Testis (tissue), 3 donors: ENCODE measurements around the gene CFAP57. TPM values are rescaled to one million over a fixed set of nuclear protein-coding genes. Genes with fewer than 3 reads are reported as not detected.

Experiments used
- DNase-seq: peaks from one replicate; pipeline ENCODE4 v3.0.0-alpha.2; 2019
- H3K27ac ChIP-seq, 2 donors: fragments of 200-600 bp; sonication (generic); one replicate each; pipeline ENCODE4 v1.5.1; 2019
- H3K27me3 ChIP-seq: fragments of 200-600 bp; sonication (generic); one replicate; pipeline ENCODE4 v1.5.1; 2019
- H3K36me3 ChIP-seq: fragments of 200-600 bp; sonication (generic); one replicate; pipeline ENCODE4 v1.5.1; 2017; ENCODE audit warnings: low read depth; ENCODE audit errors: missing control alignments
- H3K4me1 ChIP-seq: fragments of 200-600 bp; sonication (generic); one replicate; pipeline ENCODE4 v1.5.1; 2019
- H3K4me3 ChIP-seq, 2 donors: fragments of 200-600 bp; sonication (generic); one replicate each; pipeline ENCODE4 v1.5.1; 2017 to 2019
- H3K9me3 ChIP-seq: fragments of 200-600 bp; sonication (generic); one replicate; pipeline ENCODE4 v1.5.1; 2017
- POLR2A ChIP-seq: fragments of 450-650 bp; IDR thresholded peaks from one replicate; pipeline ENCODE4 v1.6.1; 2017; ENCODE audit warnings: antibody characterized with exemption, mild to moderate bottlenecking, moderate library complexity
- WGBS, 2 donors: methylation state at CpG; one replicate each; pipeline ENCODE4 v1.1.5; 2018; 5-methylcytosine and 5-hydroxymethylcytosine counted together
- intact Hi-C: fragments of 100-400 bp; cut with DNase I; formaldehyde crosslinking; loops from one replicate; pipeline ENCODE4 v1.15.1; 2023; ENCODE audit warnings: low total_unique reads
- polyA plus RNA-seq: library from polyadenylated mRNA; stranded (reverse); fragments of 350-450 nt; fragmentation: Illumina TruSeq; extraction: RNeasy Lipid Tissue Mini Kit (QIAGEN cat#74804); gene quantifications from one replicate; pipeline ENCODE4 v1.2.3, GENCODE V29; 2014; ENCODE audit warnings: low read depth, low replicate concordance; ENCODE audit not compliant: insufficient read depth
- total RNA-seq, 2 donors: library from RNA; depleted of rRNA; stranded (reverse); fragments of >200 nt; gene quantifications; one replicate each; pipeline ENCODE4 v1.2.3, GENCODE V29; 2016
- TF ChIP-seq, protein P1 (sequence below), 3 experiments: fragments of 450-650 bp in 2 of 3; fragments of 200-600 bp in 1 of 3; sonication (generic) in 1 of 3; IDR thresholded peaks; one replicate each; pipeline ENCODE4 v1.5.1; 2016 to 2019; ENCODE audit warnings: antibody characterized with exemption in 3 of 3, mild to moderate bottlenecking in 2 of 3, moderate library complexity in 1 of 3

Gene CFAP57
- total and polyA plus RNA-seq, 3 donors from 2014 or later, result 16.6 to 38.7 (median 22.9) TPM

- intact Hi-C loops, result no loop called here
- whole genome bisulfite sequencing, 2 donors, result 81 to 84% methylated on average over 6 of the region's 6 CpGs
- no peak overlapping the region for H3K4me3 ChIP-seq
- TF ChIP-seq, protein P1, sequence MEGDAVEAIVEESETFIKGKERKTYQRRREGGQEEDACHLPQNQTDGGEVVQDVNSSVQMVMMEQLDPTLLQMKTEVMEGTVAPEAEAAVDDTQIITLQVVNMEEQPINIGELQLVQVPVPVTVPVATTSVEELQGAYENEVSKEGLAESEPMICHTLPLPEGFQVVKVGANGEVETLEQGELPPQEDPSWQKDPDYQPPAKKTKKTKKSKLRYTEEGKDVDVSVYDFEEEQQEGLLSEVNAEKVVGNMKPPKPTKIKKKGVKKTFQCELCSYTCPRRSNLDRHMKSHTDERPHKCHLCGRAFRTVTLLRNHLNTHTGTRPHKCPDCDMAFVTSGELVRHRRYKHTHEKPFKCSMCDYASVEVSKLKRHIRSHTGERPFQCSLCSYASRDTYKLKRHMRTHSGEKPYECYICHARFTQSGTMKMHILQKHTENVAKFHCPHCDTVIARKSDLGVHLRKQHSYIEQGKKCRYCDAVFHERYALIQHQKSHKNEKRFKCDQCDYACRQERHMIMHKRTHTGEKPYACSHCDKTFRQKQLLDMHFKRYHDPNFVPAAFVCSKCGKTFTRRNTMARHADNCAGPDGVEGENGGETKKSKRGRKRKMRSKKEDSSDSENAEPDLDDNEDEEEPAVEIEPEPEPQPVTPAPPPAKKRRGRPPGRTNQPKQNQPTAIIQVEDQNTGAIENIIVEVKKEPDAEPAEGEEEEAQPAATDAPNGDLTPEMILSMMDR (IDR thresholded peaks at IDR 0.05), result no peak
- no peak for TF ChIP-seq POLR2A
- no peaks in the 10 kb centered on the region for H3K9me3 ChIP-seq
- no peaks in the 10 kb centered on the region for H3K27me3 ChIP-seq
- DNase-seq, result no peak
- no peaks in the 10 kb centered on the region for H3K36me3 ChIP-seq
- no peaks in the 10 kb centered on the region for H3K4me1 ChIP-seq
- no peak overlapping the region for H3K27ac ChIP-seq
Observed at GRCh38 chr1:43247256-43247921, 75.3 kb downstream of the CFAP57 start.

- DNase-seq, result no peak
- intact Hi-C loops, result no loop called here
- Histone ChIP-seq H3K4me3 (no peak overlapping the region), H3K4me1 (no peaks in the 10 kb centered on the region), H3K27ac (no peak overlapping the region), H3K27me3 (no peaks in the 10 kb centered on the region), H3K36me3 (no peaks in the 10 kb centered on the region), H3K9me3 (no peaks in the 10 kb centered on the region)
- TF ChIP-seq POLR2A, result no peak
- TF ChIP-seq, protein P1 (IDR thresholded peaks at IDR 0.05), result no peak
- WGBS, 2 donors, result 85 to 86% methylated on average over 3 of the region's 3 CpGs
Observed at GRCh38 chr1:43250351-43250761, 78.2 kb downstream of the CFAP57 start.

GRCh38 chr1:43251024-43251423 lies 78.9 kb downstream of the CFAP57 start:
- intact Hi-C loops, result no loop called here
- no peak for DNase-seq
- Histone ChIP-seq H3K4me1 (no peaks in the 10 kb centered on the region), H3K27me3 (no peaks in the 10 kb centered on the region), H3K27ac (no peak overlapping the region), H3K36me3 (no peaks in the 10 kb centered on the region), H3K9me3 (no peaks in the 10 kb centered on the region), H3K4me3 (no peak overlapping the region)
- TF ChIP-seq, protein P1 (IDR thresholded peaks at IDR 0.05), result no peak
- no peak for TF ChIP-seq POLR2A
- WGBS, 2 donors, result 92 to 94% methylated on average over 5 of the region's 5 CpGs

- no peaks in the 10 kb centered on the region for H3K9me3 ChIP-seq
- intact Hi-C loops, result no loop called here
- TF ChIP-seq, protein P1 (IDR thresholded peaks at IDR 0.05), result no peak
- no peak for TF ChIP-seq POLR2A
- H3K27me3 ChIP-seq, result no peaks in the 10 kb centered on the region
- H3K4me1 ChIP-seq, result no peaks in the 10 kb centered on the region
- 86 to 95% methylated on average over 1 of the region's 1 CpG for WGBS, 2 donors
- no peaks in the 10 kb centered on the region for H3K36me3 ChIP-seq
- no peak overlapping the region for H3K27ac ChIP-seq
- no peak for DNase-seq
- H3K4me3 ChIP-seq, result no peak overlapping the region
Observed at GRCh38 chr1:43252225-43252624, 80.1 kb downstream of the CFAP57 start.

DNA sequence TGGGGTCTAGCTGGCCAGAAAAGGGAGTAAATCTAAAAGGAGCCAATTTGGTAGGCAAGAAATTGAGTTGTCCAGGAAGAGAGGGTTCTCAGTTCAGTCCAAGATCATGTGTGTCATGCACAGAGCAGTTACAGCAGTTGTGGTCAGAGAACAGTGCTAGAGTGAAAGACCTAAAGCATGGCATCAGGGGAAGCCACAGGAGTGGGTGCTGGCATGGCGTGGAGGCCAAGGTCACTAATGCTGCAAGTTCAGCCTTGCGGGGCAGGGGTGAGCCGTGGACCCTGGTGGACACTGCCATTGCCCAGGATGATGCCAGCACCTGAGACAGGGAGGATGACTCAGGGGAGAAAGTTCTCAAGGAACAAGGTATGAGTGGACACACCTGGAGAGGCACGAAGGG lies 81.0 kb downstream of the CFAP57 start:
- no peaks in the 10 kb centered on the region for H3K9me3 ChIP-seq
- no peak for DNase-seq
- intact Hi-C loops, result no loop called here
- TF ChIP-seq, protein P1 (IDR thresholded peaks at IDR 0.05), result no peak
- TF ChIP-seq POLR2A, result no peak
- H3K4me1 ChIP-seq, result no peaks in the 10 kb centered on the region
- no peaks in the 10 kb centered on the region for H3K27me3 ChIP-seq
- H3K36me3 ChIP-seq, result no peaks in the 10 kb centered on the region
- WGBS, 2 donors, result 89 to 100% methylated on average over 4 of the region's 4 CpGs
- H3K4me3 ChIP-seq, result no peak overlapping the region
- H3K27ac ChIP-seq, result no peak overlapping the region
